H9 (cell line): ENCODE measurements around the gene DPH6. TPM values are rescaled to one million over a fixed set of nuclear protein-coding genes. Genes with fewer than 3 reads are reported as not detected.
"Not testable (repeated sequence)": the region's sequence is repeated elsewhere in the genome, so short reads cannot be mapped to it uniquely, and the experiment has no call there.

ENCODE experiments used
- DNase-seq: peaks from one replicate; pipeline ENCODE4 v3.0.0-alpha.2; 2017
- H2AFZ ChIP-seq: one replicate; pipeline ENCODE4 v1.6.1; 2013; ENCODE audit warnings: mild to moderate bottlenecking, low read length, control low read depth, moderate library complexity
- H2AK5ac ChIP-seq: 2 replicates; pipeline ENCODE4 v1.6.1; 2013; ENCODE audit warnings: low read length, control low read depth, mixed read lengths; ENCODE audit not compliant: insufficient read length
- H2BK120ac ChIP-seq: one replicate; pipeline ENCODE4 v1.6.1; 2013; ENCODE audit warnings: low read depth, mild to moderate bottlenecking, low read length, control low read depth, inconsistent platforms; ENCODE audit not compliant: poor library complexity, severe bottlenecking
- H2BK12ac ChIP-seq: 2 replicates; pipeline ENCODE4 v1.6.1; 2013; ENCODE audit warnings: low read length, control low read depth, mixed read lengths, low read depth; ENCODE audit not compliant: insufficient read length
- H2BK15ac ChIP-seq: 2 replicates; pipeline ENCODE4 v1.6.1; 2013; ENCODE audit warnings: low read depth, low read length, control low read depth
- H2BK20ac ChIP-seq: one replicate; pipeline ENCODE4 v1.6.1; 2013; ENCODE audit warnings: low read depth, mild to moderate bottlenecking, low read length, control low read depth, inconsistent platforms; ENCODE audit not compliant: poor library complexity, severe bottlenecking
- H2BK5ac ChIP-seq: 2 replicates; pipeline ENCODE4 v1.6.1; 2013; ENCODE audit warnings: low read length, control low read depth, mixed read lengths; ENCODE audit not compliant: insufficient read length
- H3K14ac ChIP-seq: 2 replicates; pipeline ENCODE4 v1.6.1; 2013; ENCODE audit warnings: low read length, control low read depth; ENCODE audit not compliant: insufficient read depth
- H3K18ac ChIP-seq: 2 replicates; pipeline ENCODE4 v1.6.1; 2013; ENCODE audit warnings: low read depth, mild to moderate bottlenecking, mixed read lengths, low read length, control low read depth; ENCODE audit not compliant: insufficient read length
- H3K23ac ChIP-seq: 2 replicates; pipeline ENCODE4 v1.6.1; 2013; ENCODE audit warnings: low read length, control low read depth, mixed read lengths, low read depth; ENCODE audit not compliant: insufficient read length
- H3K23me2 ChIP-seq: 2 replicates; pipeline ENCODE4 v1.6.1; 2013; ENCODE audit warnings: low read depth, mild to moderate bottlenecking, mixed read lengths, low read length, control low read depth; ENCODE audit not compliant: insufficient read length, poor library complexity, severe bottlenecking
- H3K27ac ChIP-seq: 2 replicates; pipeline ENCODE4 v1.5.1; 2013; ENCODE audit warnings: low read length, control low read depth, mixed read lengths, low read depth; ENCODE audit not compliant: insufficient read length
- H3K27me3 ChIP-seq: 2 replicates; pipeline ENCODE4 v1.6.1; 2013; ENCODE audit warnings: low read length, control low read depth, inconsistent platforms; ENCODE audit not compliant: insufficient read depth
- H3K4ac ChIP-seq: 2 replicates; pipeline ENCODE4 v1.6.1; 2013; ENCODE audit warnings: low read depth, mild to moderate bottlenecking, control low read depth, inconsistent platforms, low read length, moderate library complexity
- H3K4me1 ChIP-seq: 2 replicates; pipeline ENCODE4 v1.6.1; 2013; ENCODE audit warnings: low read length, control low read depth, inconsistent platforms; ENCODE audit not compliant: insufficient read depth
- H3K4me2 ChIP-seq: 2 replicates; pipeline ENCODE4 v1.6.1; 2013; ENCODE audit warnings: low read length, control low read depth, mixed read lengths; ENCODE audit not compliant: insufficient read length, insufficient read depth
- H3K56ac ChIP-seq: 2 replicates; pipeline ENCODE4 v1.6.1; 2013; ENCODE audit warnings: low read depth, mild to moderate bottlenecking, mixed read lengths, low read length, control low read depth; ENCODE audit not compliant: insufficient read length
- H3K79me1 ChIP-seq: 2 replicates; pipeline ENCODE4 v1.6.1; 2013; ENCODE audit warnings: low read depth, mild to moderate bottlenecking, moderate library complexity, low read length, control low read depth, inconsistent platforms; ENCODE audit not compliant: insufficient read depth, poor library complexity, severe bottlenecking
- H3K79me2 ChIP-seq: 2 replicates; pipeline ENCODE4 v1.6.1; 2013; ENCODE audit warnings: low read length, control low read depth, inconsistent platforms; ENCODE audit not compliant: insufficient read depth
- H3K9ac ChIP-seq: 2 replicates; pipeline ENCODE4 v1.6.1; 2013; ENCODE audit warnings: low read length, control low read depth, mixed read lengths; ENCODE audit not compliant: insufficient read length; ENCODE audit errors: extremely low read depth
- H3K9me3 ChIP-seq: one replicate; pipeline ENCODE4 v1.6.1; 2013; ENCODE audit warnings: low read depth, low read length, inconsistent platforms; ENCODE audit not compliant: control insufficient read depth
- H3T11ph ChIP-seq: one replicate; pipeline ENCODE4 v1.6.1; 2013; ENCODE audit warnings: mild to moderate bottlenecking, low read length, control low read depth, inconsistent platforms
- H4K20me1 ChIP-seq: one replicate; pipeline ENCODE4 v1.6.1; 2013; ENCODE audit not compliant: control insufficient read depth, insufficient read length, insufficient read depth
- H4K5ac ChIP-seq: 2 replicates; pipeline ENCODE4 v1.6.1; 2013; ENCODE audit warnings: low read depth, mild to moderate bottlenecking, mixed read lengths, low read length, control low read depth; ENCODE audit not compliant: insufficient read length
- H4K8ac ChIP-seq: replicated peaks from 2 replicates; pipeline ENCODE4 v1.6.1; 2013; ENCODE audit warnings: low read length, control low read depth, mixed read lengths, low read depth; ENCODE audit not compliant: insufficient read length
- H4K91ac ChIP-seq: 2 replicates; pipeline ENCODE4 v1.6.1; 2013; ENCODE audit warnings: low read depth, mild to moderate bottlenecking, moderate library complexity, mixed read lengths, low read length, control low read depth; ENCODE audit not compliant: insufficient read length
- H3K27ac Mint-ChIP-seq, 3 experiments: 2 replicates in 2 of 3; 3 replicates in 1 of 3; pipeline ENCODE4 v1.8.0; 2020 to 2021; ENCODE audit warnings: mixed read lengths in 3 of 3, mild to moderate bottlenecking in 1 of 3, moderate library complexity in 1 of 3
- H3K27me3 Mint-ChIP-seq: 2 replicates; pipeline ENCODE4 v1.8.0; 2021; ENCODE audit warnings: low read depth, mild to moderate bottlenecking, moderate library complexity, mixed read lengths
- H3K36me3 Mint-ChIP-seq, 3 experiments: 2 replicates in 2 of 3; 3 replicates in 1 of 3; pipeline ENCODE4 v1.8.0; 2020 to 2021; ENCODE audit warnings: low read depth in 3 of 3, mixed read lengths in 3 of 3; ENCODE audit not compliant: insufficient read depth in 1 of 3
- H3K4me1 Mint-ChIP-seq, 2 experiments: 2 replicates each; pipeline ENCODE4 v1.8.0; 2020; ENCODE audit warnings: mixed read lengths in 2 of 2
- H3K4me3 Mint-ChIP-seq, 2 experiments: 2 replicates in 1 of 2; 3 replicates in 1 of 2; pipeline ENCODE4 v1.8.0; 2020 to 2021; ENCODE audit warnings: mild to moderate bottlenecking in 2 of 2, mixed read lengths in 2 of 2, moderate library complexity in 1 of 2
- H3K9me3 Mint-ChIP-seq, 2 experiments: 2 replicates in 1 of 2; 3 replicates in 1 of 2; pipeline ENCODE4 v1.8.0; 2020; ENCODE audit warnings: mild to moderate bottlenecking in 2 of 2, mixed read lengths in 2 of 2, moderate library complexity in 1 of 2
- WGBS: extraction: QIAGEN DNeasy Blood & Tissue Kit; methylation state at CpG from one replicate; pipeline ENCODE4 v1.1.7; 2013; ENCODE audit warnings: missing lambda C conversion rate, low lambda C conversion rate, mixed read lengths; ENCODE audit not compliant: insufficient read length; ENCODE audit errors: extremely low coverage; 5-methylcytosine and 5-hydroxymethylcytosine counted together
- total RNA-seq: library from RNA; stranded (reverse); gene quantifications from 2 replicates; pipeline ENCODE4 v1.2.1, GENCODE V29; 2021
- TF ChIP-seq, protein P1 (sequence below): fragments of 200-600 bp; sonication (generic); conservative IDR thresholded peaks from 3 replicates; pipeline ENCODE4 v1.8.0; 2021; ENCODE audit warnings: antibody characterized with exemption, mild to moderate bottlenecking

DPH6 gene
- total RNA-seq, 1 experiment from 2014 or later = 42.0 TPM

DNA sequence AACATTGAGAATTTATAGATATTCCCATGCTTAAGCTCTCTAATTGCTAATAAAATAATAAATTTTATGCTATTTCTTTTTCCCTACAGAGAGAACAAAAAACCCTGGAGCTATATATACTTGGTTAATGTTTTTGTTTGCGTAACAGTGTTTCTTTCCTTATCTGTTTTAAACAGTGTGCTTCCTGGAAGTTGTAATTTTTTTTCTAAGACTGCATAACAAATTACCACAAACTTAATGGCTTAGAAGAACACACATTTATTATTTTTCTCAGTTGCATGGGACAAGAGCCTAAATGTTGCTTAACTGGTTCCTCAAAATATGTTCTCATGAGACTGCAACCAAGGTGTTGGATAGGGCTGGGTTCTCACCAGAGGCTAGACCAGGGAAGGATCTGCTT, 49.7 kb upstream of the DPH6 start:
- Histone ChIP-seq H2BK120ac (no peak overlapping the region), H3K18ac (no peak overlapping the region), H2AK5ac (no peak overlapping the region), H3K27ac (no peak overlapping the region), H3K14ac (no peak overlapping the region), H2AFZ (no peak overlapping the region), H4K91ac (no peak overlapping the region), H3K4me2 (no peak overlapping the region), H3K23ac (no peak overlapping the region), H3K4ac (no peak overlapping the region), H3K79me1 (no peaks in the 10 kb centered on the region), H3K4me1 (no peaks in the 10 kb centered on the region), H3K27me3 (no peaks in the 10 kb centered on the region), H3K56ac (no peak overlapping the region), H4K8ac (no peak overlapping the region), H4K20me1 (no peaks in the 10 kb centered on the region), H2BK5ac (no peak overlapping the region), H2BK20ac (no peak overlapping the region), H3K23me2 (no peaks in the 10 kb centered on the region), H3T11ph (no peak overlapping the region), H3K9me3 (no peaks in the 10 kb centered on the region), H4K5ac (no peak overlapping the region), H2BK12ac (no peak overlapping the region), H3K9ac (no peak overlapping the region), H2BK15ac (no peak overlapping the region), H3K79me2 (no peaks in the 10 kb centered on the region)
- Mint-ChIP-seq H3K36me3 (peaks cover 3 to 8% (median 6%) of the 10 kb centered on the region in 3 experiments), H3K27me3 (no peaks in the 10 kb centered on the region), H3K27ac (no peak overlapping the region), H3K9me3 (peaks cover 5 to 9% of the 10 kb centered on the region in 2 experiments), H3K4me3 (no peak overlapping the region), H3K4me1 (no peaks in the 10 kb centered on the region)
- DNase-seq = no peak
- TF ChIP-seq, protein P1, sequence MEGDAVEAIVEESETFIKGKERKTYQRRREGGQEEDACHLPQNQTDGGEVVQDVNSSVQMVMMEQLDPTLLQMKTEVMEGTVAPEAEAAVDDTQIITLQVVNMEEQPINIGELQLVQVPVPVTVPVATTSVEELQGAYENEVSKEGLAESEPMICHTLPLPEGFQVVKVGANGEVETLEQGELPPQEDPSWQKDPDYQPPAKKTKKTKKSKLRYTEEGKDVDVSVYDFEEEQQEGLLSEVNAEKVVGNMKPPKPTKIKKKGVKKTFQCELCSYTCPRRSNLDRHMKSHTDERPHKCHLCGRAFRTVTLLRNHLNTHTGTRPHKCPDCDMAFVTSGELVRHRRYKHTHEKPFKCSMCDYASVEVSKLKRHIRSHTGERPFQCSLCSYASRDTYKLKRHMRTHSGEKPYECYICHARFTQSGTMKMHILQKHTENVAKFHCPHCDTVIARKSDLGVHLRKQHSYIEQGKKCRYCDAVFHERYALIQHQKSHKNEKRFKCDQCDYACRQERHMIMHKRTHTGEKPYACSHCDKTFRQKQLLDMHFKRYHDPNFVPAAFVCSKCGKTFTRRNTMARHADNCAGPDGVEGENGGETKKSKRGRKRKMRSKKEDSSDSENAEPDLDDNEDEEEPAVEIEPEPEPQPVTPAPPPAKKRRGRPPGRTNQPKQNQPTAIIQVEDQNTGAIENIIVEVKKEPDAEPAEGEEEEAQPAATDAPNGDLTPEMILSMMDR = no peak
- no CpG with 5 or more reads among the region's 1 CpG for WGBS

- H3K36me3 Mint-ChIP-seq = peaks cover 3 to 10% (median 7%) of the 10 kb centered on the region in 3 experiments
- H3K4me1 ChIP-seq, H2BK5ac ChIP-seq, H3K14ac ChIP-seq, H2BK120ac ChIP-seq, H3K27ac ChIP-seq, DNase-seq, H2BK20ac ChIP-seq, H3K56ac ChIP-seq, H2BK12ac ChIP-seq, H4K8ac ChIP-seq, H3K9ac ChIP-seq, H3K23me2 ChIP-seq, H3K18ac ChIP-seq, H4K20me1 ChIP-seq, H2BK15ac ChIP-seq, H3K4ac ChIP-seq, H3K9me3 ChIP-seq, H3K79me2 ChIP-seq, H4K91ac ChIP-seq, H3K27me3 Mint-ChIP-seq, H2AK5ac ChIP-seq, H3K4me3 Mint-ChIP-seq, H3T11ph ChIP-seq, H3K79me1 ChIP-seq, H2AFZ ChIP-seq, H3K27ac Mint-ChIP-seq, H4K5ac ChIP-seq, H3K4me1 Mint-ChIP-seq, H3K23ac ChIP-seq, H3K4me2 ChIP-seq, H3K27me3 ChIP-seq: not testable (repeated sequence)
- H3K9me3 Mint-ChIP-seq = peaks cover 5 to 11% of the 10 kb centered on the region in 2 experiments
- WGBS = no CpG with 5 or more reads among the region's 2 CpGs
Observed at GRCh38 chr15:35591987-35592386, 46.0 kb upstream of the DPH6 start.
